ENCODE measurements around the gene RPL10.

DNA sequence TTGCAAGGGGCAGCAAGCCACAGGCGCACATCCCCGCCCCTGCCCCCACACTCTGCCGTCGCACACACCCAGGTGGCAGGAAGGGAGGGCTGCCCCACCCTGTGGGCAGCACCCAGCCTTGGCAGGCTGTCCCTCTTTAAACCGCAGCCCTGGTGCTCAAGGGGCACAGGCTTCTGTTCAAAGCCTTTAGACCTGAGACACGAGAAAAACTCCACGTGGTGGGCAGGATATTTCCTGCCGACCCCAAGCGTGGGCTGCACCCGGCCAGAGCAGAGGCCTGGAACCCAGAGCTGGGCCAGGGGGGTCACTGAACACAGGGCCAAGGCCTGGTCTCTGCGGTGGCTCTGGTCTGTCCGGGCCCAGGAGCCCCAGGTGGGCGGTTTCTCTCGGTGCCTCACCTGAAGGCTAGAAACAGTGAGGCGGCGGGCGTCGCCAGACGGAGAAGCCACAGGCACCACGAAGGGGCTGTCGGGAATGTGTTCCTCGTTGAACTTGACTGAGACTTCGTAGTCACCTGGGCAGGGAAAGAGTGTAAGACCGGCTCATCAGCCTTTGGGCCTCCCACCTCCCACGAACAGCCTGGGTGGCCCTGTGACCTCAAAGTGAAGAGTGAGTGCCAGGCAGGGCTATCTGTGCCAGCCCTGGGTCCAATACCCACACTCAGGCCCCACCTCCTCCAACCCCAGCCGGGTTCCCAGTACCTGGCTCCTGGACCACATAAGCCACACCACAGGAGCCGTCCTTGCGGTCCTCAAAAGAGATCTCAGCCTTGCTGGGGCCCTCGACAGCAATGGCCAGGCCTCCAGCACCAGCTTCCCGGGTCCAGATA lies 46.8 kb upstream of the RPL10 start:
- TF ChIP-seq, protein P1, sequence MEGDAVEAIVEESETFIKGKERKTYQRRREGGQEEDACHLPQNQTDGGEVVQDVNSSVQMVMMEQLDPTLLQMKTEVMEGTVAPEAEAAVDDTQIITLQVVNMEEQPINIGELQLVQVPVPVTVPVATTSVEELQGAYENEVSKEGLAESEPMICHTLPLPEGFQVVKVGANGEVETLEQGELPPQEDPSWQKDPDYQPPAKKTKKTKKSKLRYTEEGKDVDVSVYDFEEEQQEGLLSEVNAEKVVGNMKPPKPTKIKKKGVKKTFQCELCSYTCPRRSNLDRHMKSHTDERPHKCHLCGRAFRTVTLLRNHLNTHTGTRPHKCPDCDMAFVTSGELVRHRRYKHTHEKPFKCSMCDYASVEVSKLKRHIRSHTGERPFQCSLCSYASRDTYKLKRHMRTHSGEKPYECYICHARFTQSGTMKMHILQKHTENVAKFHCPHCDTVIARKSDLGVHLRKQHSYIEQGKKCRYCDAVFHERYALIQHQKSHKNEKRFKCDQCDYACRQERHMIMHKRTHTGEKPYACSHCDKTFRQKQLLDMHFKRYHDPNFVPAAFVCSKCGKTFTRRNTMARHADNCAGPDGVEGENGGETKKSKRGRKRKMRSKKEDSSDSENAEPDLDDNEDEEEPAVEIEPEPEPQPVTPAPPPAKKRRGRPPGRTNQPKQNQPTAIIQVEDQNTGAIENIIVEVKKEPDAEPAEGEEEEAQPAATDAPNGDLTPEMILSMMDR (IDR thresholded peaks at IDR 0.05; ENCODE audit: low read depth, low read length), result no peak
- TF ChIP-seq EZH2phosphoT487 (IDR thresholded peaks at IDR 0.05; ENCODE audit: low read depth), result no peak
